Measurements from ENCODE around the gene APC2.
"Not testable (repeated sequence)": the region's sequence is repeated elsewhere in the genome, so short reads cannot be mapped to it uniquely, and the experiment has no call there.

The APC2 gene

DNA sequence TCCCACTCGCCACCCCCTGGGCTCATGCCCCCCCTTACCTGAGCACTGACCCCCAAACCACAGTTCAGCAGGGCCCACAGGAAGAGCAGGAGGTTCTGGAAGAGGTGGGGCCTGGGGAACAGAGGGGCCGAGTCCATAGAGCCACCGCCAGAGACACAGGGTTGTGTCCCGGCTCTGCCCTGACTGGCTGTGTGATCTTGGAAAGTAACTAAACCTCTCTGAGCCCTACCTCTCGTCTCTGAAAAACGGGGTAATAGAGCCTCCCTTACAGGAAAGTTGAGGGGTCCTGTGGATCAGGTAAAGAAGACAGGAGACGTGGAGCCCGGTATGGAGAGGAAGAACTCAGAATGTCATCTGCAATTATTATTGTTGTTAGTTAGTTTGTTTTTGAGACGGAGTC is 60.9 kb downstream of the APC2 start:
- DNase-seq (ENCODE audit: low read depth in 2 of 2), result no peak

DNA sequence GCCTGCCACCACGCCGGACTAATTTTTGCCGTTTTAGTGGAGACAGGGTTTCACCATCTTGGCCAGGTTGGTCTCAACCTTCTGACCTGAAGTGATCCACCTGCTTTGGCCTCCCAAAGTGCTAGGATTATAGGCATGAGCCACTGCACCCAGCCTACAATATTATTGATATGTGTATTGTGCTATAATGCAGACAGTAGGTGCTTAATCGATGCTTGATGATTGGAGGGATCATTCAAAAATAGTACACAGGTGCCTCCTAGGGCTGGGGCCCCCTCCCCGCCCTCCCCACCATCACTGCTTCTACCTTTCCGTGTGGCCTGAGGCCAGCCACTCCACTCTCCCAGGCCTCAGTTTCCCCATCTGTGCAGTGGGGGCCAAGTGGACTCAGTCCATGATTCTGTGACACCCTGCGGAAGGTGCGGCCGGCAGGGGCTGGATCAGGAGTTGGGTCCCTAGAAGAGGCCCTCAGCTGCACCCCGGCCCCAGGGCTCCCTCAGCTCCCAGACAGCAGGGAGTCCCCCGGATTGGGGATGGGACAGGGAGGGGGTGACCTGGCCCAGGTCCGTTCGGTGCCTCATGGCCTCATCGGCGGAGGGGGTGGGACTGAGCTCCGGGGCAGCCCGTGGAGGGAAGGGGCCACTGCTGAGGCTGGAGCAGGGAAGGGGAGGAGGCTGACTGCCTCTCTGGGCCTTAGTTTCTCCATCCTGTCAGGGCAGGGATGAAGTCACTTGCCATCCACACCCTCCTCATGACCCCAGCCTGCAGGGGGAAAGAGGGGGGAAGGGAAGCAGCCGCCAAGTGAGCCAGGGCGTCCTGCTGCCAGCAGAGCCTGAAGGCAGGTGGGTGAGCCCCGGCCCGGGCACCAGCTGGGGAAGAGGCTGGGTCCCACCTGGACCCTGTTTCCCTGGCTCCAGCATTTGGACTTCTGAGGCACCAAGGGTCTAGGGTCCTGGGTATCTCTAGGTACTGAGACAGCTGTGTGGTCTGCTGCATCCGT is 61.7 kb downstream of the APC2 start:
- DNase-seq (ENCODE audit: low read depth in 2 of 2), result no peak

DNA sequence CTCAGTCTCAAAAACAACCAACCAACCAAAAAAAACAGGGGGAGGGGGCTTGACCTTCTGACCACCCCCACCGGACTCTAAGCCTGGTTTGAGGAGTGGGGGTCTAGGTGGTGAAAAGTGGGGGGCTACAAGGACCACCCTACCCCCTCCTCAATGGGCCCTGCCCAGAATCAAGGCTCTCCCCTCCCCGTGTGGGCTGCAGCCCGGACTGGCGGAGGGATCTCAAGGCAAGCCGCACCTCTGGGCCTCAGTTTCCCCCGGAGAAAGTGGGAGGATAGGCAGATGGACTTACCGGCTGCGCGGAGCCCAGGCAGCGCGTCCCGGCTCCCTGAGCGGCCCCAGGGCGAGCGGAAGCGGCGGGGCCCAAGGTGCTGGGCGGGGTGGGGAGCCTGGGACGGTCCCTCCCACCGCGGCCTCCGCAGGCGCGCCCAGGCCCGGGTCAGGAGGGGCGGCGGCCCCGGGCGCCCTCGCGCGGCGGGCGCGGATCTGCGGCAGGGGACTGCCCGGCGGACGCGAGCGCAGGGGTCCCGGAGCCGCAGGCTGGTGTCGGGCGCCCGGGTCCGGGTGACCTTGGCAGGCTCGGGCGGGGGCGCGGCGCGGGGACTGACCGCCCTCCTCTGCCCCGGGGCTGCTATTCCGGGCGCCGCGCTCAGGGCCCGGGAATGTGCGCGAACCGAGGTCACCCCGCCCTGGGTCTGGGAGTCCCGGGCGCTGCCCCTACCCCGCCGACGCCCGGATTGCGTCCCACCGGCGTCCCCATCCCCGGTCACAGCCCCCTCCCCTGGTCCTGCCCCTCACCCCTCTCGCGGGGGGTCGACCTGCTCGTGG is 63.0 kb downstream of the APC2 start, which contains the start of gene ADAMTSL5:
Gene ADAMTSL5 (minus strand): TSS at position 349 of the 828 bp plus-strand sequence. CDS start 2,076 bp downstream, outside the sequence.
- DNase-seq (ENCODE audit: low read depth in 2 of 2), result peak; percentile 61 to 73

DNA sequence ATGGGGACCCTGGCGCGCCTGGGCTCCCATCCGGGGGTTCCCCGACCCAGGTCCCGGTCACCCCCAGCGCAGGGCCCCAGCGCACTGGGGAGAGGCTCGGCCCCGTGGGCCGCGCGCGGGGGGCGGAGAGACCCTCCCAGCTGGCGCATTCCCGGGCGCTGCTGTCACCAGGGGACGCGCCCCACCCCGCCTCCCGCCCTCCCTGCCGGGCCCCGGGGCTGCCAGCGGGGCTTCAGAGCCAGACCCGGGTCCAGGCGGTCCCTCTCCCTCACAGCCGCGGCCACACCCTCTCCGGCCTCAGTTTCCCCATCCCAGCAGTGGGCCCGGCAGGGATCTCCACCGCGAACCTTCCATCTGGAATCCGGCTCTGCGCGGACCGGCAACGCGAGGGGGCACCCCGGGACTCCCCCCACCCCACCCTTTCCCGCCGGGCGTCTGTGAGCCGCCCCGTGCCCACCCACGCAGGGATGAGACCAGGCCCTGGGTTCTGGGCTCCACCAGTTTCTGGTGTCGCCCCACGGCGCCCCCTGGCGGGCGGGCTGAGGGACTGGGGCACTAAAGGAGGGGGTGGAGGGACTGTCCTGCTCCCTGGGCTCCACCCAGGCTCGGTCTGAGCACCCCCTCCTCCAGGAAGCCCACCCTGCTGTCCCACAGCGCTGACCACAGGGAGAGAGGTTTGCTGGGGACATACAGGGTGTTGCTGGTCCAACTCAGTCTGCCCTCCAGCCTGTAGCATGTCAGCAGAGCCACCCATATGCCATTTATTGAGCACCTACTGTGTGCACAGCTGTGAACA is 63.8 kb downstream of the APC2 start:
- peak; percentile 63 to 67 for DNase-seq (ENCODE audit: low read depth in 2 of 2)

GRCh38 chr19:1514295-1514661 is 64.4 kb downstream of the APC2 start:
- no peak for DNase-seq (ENCODE audit: low read depth in 2 of 2)

DNA sequence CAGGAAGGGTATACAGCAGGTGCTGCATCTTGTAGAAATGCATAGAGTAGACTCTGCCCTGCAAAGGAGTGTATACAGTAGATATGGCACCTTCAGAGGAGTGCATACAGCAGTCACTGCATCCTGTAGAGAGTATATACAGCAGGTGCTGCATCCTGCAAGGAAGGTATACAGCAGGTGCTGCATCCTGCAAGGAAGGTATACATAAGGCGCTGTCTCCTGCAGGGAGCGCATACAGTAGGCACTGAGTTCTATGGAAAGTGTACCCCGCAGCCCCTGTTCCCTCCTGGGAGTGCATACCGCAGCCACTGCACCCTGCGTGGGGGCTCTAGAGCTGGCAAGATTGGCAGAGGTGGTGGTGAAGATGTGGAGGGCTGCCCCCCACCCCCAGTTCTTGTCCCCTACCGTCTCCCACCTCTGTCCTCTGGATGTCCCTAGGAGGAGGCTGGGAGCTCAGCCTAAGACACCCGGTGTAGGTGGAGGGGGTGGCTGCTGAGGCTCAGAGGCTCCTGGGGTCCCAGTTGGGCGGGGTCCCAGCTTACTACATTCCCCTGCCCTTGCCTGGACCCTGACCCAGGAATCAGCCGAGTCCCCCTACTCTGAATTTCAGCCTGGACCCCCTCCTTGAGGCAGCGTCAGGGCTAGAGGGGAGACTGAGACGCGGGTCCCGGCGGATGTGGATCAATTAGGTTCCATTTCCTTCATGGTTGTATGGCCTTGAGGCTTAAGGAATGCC is 65.2 kb downstream of the APC2 start:
- no peak for DNase-seq (ENCODE audit: low read depth in 2 of 2)

DNA sequence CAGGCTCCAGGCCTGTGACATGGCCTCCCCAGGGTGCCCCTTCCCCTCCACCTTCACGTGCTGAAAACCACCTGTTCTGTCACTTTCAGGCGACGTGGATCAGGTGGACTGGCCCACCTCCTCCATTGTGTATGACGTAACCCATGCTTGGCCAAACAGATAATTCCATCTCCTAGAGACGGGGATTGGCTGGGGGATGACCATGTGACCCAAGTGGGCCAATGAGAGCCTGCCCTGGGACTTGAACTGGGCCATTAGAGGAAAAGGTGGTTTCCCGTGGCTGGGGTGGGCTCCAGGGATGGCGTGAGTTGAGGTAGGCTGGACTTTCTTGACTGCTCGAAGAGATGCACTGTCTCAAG is 66.5 kb downstream of the APC2 start:
- DNase-seq (ENCODE audit: low read depth in 2 of 2), result no peak

DNA sequence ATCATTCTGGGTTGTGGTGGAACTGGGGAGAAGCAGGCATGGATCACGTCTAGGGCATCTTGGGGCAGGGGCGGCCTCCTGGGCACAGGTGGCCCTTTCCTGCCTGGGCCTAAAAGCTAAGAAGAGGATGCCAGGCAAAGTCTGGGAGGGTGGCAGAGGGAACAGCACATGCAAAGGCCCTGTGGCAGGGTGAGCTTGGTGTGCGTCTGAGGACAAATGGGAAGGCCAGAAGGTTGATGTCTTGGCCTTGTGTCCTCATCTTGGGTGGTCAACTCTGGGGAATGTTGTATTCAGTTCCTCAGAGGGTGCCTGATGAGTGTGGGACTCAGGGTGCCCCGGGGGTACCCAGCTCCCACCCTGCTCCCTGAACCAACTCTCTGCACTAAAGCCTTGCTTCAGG is 68.5 kb downstream of the APC2 start:
- DNase-seq (ENCODE audit: low read depth in 2 of 2), result no peak

DNA sequence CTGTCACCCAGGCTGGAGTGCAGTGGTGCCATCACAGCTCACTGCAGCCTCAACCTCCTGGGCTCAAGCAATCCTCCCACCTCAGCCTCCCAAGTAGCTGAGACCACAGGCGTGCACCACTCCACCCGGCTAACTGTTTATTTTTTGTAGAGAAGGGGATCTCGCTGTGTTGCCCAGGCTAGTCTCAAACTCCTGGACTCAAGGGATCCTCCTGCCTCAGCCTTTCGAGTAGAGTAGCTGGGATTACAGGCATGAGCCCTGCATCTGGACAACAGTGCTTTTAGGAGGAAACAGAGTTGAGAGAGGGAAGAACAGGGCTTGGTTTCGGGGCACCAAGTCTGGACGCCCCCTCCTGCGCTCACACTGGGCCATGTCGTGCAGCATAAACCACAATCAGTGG is 69.9 kb downstream of the APC2 start:
- DNase-seq (ENCODE audit: low read depth in 2 of 2), result not testable (repeated sequence)

GRCh38 chr19:1520203-1520780 is 70.4 kb downstream of the APC2 start:
- no peak for DNase-seq (ENCODE audit: low read depth in 2 of 2)

DNA sequence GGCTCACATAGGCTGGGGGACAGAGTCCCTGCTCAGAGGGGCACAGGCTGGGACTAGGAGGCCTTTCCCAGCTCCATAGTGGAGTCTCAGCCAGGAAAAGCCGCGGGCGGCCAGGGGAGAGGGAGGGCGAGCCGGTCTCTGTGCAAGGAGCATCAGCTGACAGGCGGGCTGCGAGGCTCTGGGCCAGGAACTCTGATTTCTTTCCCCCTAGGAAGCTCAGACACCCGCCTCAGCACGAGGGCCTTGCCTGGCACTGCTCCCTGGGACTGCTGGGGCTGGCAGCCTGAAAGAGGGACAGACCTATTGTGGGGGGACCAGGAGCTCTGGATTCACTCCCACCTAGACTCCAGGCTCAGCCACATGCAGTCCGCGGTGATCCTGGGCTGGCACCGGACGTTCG is 71.7 kb downstream of the APC2 start:
- no peak for DNase-seq (ENCODE audit: low read depth in 2 of 2)

DNA sequence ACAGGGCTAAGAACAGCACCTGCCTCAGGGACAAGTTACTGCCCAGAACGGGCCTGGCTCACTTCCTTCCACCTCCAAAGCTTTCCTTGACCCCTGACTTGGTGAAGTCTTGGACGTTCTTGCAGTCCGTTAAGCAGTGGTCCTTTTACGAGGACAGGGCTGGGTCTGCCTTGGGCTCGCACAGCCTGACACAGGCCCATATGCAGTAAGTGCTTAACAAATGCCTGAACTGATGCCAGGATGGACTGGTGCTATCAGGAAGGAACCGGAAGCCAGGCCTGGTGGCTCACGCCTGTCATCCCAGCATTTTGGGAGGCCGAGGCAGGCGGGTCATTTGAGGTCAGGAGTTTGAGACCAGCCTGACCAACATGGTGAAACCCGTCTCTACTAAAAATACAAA is 72.1 kb downstream of the APC2 start:
- no peak for DNase-seq (ENCODE audit: low read depth in 2 of 2)

DNA sequence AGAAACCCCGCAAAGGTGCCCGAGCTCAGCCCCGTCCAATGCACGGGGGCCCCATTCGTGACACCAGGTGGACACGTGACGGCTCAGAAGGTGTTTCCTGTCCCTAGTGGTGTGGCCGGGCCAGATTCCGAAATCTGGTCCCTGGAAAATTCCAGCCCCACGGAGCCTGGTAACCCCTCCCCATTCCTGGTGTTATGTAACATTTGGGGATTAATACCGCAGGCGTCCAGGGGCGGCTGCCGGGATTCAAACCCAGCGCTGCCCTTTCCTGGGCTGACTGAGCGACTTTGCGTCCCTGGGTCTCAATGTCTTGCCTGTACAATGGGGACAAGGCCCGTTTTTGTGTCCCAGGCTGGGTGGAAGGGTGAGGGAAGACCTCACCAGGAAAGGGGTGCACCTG is 72.9 kb downstream of the APC2 start:
- no peak for DNase-seq (ENCODE audit: low read depth in 2 of 2)
